GM12875 (cell line): ENCODE measurements around the gene IP6K2.

Experiments used
- H3K4me3 ChIP-seq: one replicate; pipeline ENCODE4 v1.5.1; 2011; ENCODE audit warnings: low read depth, low read length, control low read depth
- TF ChIP-seq, protein P1 (sequence below): IDR thresholded peaks from 2 replicates; pipeline ENCODE4 v1.5.1; 2011; ENCODE audit warnings: low read depth, mild to moderate bottlenecking, control low read depth, inconsistent platforms, low read length, moderate library complexity, borderline replicate concordance; ENCODE audit not compliant: insufficient read depth

Gene IP6K2

DNA sequence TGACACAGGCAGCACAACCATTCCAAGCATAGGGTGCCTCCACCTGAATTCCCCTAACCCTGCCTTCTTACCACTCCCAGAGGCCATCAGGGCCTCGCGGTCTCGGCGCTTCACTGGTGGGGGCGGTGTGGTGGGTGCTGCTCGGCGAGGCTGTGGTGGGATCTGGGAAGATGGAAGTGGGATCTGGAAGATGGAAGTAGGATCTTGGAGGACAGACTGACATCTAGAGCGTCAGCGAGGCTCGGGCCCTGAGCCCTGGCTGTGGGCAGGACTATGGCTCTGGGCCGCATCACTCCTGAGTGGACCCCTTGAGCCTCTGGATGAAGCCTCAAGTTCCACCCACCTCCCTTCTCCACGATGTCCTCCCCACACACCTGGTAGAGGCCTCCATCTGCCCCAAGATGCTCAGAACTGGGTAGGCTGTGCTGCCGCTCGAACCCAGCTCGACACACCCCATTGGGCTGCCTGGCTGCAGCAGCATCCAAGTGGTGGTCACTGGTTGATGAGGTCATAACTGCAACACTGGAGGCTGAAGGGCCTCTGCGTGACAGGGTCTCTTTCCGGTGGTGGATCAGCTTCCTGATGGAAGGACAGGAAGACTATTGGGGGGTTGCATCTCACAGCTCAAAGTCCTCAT lies 34.9 kb downstream of the IP6K2 start:
- TF ChIP-seq, protein P1, sequence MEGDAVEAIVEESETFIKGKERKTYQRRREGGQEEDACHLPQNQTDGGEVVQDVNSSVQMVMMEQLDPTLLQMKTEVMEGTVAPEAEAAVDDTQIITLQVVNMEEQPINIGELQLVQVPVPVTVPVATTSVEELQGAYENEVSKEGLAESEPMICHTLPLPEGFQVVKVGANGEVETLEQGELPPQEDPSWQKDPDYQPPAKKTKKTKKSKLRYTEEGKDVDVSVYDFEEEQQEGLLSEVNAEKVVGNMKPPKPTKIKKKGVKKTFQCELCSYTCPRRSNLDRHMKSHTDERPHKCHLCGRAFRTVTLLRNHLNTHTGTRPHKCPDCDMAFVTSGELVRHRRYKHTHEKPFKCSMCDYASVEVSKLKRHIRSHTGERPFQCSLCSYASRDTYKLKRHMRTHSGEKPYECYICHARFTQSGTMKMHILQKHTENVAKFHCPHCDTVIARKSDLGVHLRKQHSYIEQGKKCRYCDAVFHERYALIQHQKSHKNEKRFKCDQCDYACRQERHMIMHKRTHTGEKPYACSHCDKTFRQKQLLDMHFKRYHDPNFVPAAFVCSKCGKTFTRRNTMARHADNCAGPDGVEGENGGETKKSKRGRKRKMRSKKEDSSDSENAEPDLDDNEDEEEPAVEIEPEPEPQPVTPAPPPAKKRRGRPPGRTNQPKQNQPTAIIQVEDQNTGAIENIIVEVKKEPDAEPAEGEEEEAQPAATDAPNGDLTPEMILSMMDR, result no peak
- no peak overlapping the region for H3K4me3 ChIP-seq

DNA sequence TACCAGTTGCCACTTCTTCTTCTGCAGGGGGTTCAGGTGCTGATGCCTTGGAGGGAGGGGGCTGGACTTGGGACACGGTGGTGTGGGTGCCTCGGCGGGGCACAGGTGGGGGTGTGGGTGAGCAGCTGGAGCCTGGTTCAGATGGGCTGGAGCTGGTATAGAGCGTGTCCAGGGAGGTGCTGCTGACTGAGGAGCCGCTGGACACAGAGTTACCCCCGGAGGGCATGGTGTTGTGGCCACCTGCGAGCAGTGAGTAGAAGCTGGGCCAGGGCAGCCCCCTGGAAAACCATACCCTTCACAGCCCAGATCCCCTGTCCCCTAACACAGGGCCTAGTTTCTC lies 35.5 kb downstream of the IP6K2 start:
- H3K4me3 ChIP-seq, result no peak overlapping the region
- TF ChIP-seq, protein P1, result no peak

GRCh38 chr3:48680811-48681540 lies 36.0 kb downstream of the IP6K2 start:
- TF ChIP-seq, protein P1, result no peak

DNA sequence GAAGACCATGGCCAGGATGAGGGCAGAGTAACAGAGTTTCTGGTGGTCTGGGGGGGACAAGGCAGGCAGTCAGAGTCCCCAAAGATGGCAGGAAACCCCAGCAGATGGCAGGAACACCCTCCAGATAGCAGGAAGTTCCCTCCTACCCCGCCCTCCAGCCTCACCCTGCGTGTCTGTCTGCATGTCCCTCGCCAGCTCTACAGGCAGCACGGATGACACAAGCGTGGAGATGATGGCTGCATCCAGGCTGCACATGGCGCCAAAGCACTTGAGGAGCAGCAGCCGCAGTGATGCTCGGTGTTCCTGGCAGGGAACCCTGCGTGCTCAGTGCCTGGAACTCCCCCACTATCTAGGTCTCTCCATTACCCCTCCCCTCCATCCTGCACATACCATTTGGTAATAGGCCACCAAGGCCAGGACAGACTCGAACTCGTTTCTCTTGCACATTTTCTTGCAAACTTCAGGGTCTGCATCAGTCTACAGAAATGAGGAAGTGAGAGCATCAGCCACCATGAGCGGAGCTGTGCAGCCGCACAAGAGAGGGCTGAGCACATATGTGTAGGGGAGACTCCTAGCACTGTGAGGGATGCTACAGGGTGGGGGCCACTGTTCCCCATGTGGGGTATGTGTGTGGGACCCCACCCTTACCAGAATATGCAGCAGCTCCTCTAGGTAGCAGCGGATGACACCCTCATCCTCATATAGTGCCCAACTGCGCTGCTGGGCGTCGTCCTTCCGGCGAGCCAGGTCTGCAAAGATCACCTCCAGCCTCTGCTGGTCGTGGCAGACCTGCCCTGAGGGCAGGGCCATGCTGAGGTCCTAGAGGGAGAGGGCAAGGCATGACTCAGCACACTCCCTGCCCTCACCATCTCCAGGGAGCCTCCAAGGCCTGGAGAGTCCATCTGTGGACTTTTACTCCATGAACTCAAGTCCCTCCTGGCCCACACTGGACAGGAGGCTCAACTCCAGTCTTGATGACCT lies 37.3 kb downstream of the IP6K2 start:
- TF ChIP-seq, protein P1, result no peak
- H3K4me3 ChIP-seq, result no peak overlapping the region

More at GRCh38 chr3:48680811-48681540, 36.0 kb downstream of the IP6K2 start:
- H3K4me3 ChIP-seq, result no peak overlapping the region

DNA sequence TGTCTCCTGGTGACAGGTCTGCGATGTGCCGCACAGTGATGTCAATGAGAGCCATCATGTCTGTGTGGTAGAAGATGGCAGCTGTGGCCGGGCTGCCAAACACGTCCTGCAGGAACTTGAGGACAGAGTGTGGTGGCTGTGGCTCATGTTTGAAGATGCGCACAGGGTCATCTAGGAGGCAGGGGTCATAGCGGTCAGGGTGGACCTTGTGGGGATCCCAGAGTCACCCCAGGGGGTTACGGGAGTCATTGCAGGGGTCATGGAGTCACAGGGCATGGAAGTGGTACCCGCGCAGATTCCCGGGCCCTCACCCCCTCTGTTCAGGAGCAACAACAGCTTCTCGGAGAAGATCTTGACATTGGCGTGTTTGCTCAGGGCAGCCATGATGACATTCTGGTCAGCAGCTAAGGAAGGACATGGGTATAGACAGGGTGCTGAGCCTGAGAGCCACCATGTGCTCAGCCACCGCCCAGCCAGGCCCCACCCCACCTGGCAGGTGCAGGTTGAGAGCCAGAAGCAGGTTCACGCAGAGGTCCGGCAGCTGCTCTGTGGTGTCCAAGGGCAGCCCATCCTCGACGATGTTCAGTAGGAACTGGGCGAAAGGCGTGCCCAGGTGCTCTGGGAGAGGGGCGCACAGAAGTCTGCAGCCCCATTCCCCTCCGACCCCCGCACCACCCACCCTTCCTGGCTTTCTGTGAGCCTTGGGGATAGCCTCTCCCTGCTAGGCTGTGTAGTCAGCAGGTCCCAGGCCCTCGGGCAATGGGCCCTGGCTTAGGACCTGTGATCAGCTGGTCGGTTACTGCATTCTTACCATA lies 38.2 kb downstream of the IP6K2 start:
- H3K4me3 ChIP-seq, result no peak overlapping the region
- TF ChIP-seq, protein P1, result no peak

- TF ChIP-seq, protein P1, result no peak
- no peak overlapping the region for H3K4me3 ChIP-seq
Measured at GRCh38 chr3:48678056-48678455, 39.0 kb downstream of the IP6K2 start.
